ENCODE results near the gene KRTAP1-4.

KRTAP1-4 gene

DNA sequence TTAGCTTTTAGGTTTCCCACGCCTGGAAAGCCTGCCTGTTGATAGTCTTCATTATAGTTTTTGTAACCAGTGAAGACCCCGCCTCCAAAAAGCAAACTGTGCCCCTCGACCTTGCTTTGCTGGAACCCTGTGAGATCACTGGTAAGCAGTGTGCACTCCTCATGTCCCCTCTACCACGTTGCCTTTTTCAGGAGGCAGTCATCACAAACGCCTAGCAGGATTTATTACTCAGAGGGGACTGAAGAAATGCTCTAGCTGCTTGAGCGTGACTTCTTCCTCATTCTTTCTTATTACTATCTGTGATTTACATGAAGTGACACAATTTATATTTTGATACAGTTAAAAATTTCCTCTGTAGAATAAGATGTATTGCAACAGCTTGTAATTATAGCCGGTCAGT, 14.5 kb downstream of the KRTAP1-4 start:
- Histone ChIP-seq H3K9me3 (ENCODE audit: control insufficient read depth, insufficient read depth, low read depth, low read length) (no peaks in the 10 kb centered on the region), H3K36me3 (ENCODE audit: control insufficient read depth in 2 of 2, insufficient read depth in 1 of 2, low read length in 2 of 2) (no peaks in the 10 kb centered on the region), H3K4me1 (ENCODE audit: control insufficient read depth, insufficient read depth, low read length) (no peaks in the 10 kb centered on the region), H3K4me3 (ENCODE audit: low read depth, low read length) (no peak overlapping the region), H3K27ac (ENCODE audit: extremely low read depth, low read depth, low read length) (no peak overlapping the region)
- ChIA-PET POLR2A (no interaction called here), CTCF (no interaction called here)
- TF ChIP-seq, protein P1, sequence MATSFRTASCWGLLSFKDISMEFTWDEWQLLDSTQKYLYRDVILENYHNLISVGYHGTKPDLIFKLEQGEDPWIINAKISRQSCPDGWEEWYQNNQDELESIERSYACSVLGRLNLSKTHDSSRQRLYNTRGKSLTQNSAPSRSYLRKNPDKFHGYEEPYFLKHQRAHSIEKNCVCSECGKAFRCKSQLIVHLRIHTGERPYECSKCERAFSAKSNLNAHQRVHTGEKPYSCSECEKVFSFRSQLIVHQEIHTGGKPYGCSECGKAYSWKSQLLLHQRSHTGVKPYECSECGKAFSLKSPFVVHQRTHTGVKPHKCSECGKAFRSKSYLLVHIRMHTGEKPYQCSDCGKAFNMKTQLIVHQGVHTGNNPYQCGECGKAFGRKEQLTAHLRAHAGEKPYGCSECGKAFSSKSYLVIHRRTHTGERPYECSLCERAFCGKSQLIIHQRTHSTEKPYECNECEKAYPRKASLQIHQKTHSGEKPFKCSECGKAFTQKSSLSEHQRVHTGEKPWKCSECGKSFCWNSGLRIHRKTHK (tag by site-specific recombination; IDR thresholded peaks at IDR 0.05): no peak
- TF ChIP-seq ZXDB (tag by site-specific recombination; IDR thresholded peaks at IDR 0.05): no peak
- no peak for TF ChIP-seq ZNF426 (tag by site-specific recombination; IDR thresholded peaks at IDR 0.05)
- TF ChIP-seq ZNF561 (tag by site-specific recombination; IDR thresholded peaks at IDR 0.05; ENCODE audit: borderline replicate concordance): no peak

- H3K4me1 ChIP-seq (ENCODE audit: control insufficient read depth, insufficient read depth, low read length): no peaks in the 10 kb centered on the region
- H3K36me3 ChIP-seq (ENCODE audit: control insufficient read depth in 2 of 2, insufficient read depth in 1 of 2, low read length in 2 of 2): no peaks in the 10 kb centered on the region
- no peak overlapping the region for H3K27ac ChIP-seq (ENCODE audit: extremely low read depth, low read depth, low read length)
- H3K9me3 ChIP-seq (ENCODE audit: control insufficient read depth, insufficient read depth, low read depth, low read length): no peaks in the 10 kb centered on the region
- POLR2A ChIA-PET: no interaction called here
- CTCF ChIA-PET: interaction anchor here (0.6 to 1.2 kb wide), 2 partner anchors 317 to 394 kb away, joined by 4 read pairs; no protein-coding TSS in a partner anchor
- no peak overlapping the region for H3K4me3 ChIP-seq (ENCODE audit: low read depth, low read length)
- peak; percentile 36; the same call in 1 of the 2 replicates for TF ChIP-seq OSR2 (tag by site-specific recombination; IDR thresholded peaks at IDR 0.05)
- no peak for TF ChIP-seq ZNF660 (tag by site-specific recombination; IDR thresholded peaks at IDR 0.05)
- TF ChIP-seq, protein P2, sequence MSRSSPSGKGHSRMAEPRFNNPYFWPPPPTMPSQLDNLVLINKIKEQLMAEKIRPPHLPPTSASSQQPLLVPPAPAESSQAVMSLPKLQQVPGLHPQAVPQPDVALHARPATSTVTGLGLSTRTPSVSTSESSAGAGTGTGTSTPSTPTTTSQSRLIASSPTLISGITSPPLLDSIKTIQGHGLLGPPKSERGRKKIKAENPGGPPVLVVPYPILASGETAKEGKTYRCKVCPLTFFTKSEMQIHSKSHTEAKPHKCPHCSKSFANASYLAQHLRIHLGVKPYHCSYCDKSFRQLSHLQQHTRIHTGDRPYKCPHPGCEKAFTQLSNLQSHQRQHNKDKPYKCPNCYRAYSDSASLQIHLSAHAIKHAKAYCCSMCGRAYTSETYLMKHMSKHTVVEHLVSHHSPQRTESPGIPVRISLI (tag by site-specific recombination; IDR thresholded peaks at IDR 0.05): no peak
- TF ChIP-seq TCF7L2 (IDR thresholded peaks at IDR 0.05; ENCODE audit: borderline replicate concordance, low read depth, low read length): no peak
- no peak for TF ChIP-seq KLF10 (tag by site-specific recombination; IDR thresholded peaks at IDR 0.05)
- TF ChIP-seq ZNF18 (tag by site-specific recombination; IDR thresholded peaks at IDR 0.05): no peak
- no peak for TF ChIP-seq ZNF776 (tag by site-specific recombination; IDR thresholded peaks at IDR 0.05; ENCODE audit: borderline replicate concordance)
- TF ChIP-seq ATF2 (tag by site-specific recombination; IDR thresholded peaks at IDR 0.05; ENCODE audit: low read depth): 0 out of 2 replicates have a peak, but pooled peaks have one; percentile 11
- TF ChIP-seq, protein P3, sequence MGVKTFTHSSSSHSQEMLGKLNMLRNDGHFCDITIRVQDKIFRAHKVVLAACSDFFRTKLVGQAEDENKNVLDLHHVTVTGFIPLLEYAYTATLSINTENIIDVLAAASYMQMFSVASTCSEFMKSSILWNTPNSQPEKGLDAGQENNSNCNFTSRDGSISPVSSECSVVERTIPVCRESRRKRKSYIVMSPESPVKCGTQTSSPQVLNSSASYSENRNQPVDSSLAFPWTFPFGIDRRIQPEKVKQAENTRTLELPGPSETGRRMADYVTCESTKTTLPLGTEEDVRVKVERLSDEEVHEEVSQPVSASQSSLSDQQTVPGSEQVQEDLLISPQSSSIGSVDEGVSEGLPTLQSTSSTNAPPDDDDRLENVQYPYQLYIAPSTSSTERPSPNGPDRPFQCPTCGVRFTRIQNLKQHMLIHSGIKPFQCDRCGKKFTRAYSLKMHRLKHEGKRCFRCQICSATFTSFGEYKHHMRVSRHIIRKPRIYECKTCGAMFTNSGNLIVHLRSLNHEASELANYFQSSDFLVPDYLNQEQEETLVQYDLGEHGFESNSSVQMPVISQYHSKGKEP (tag by site-specific recombination; IDR thresholded peaks at IDR 0.05): peak; percentile 67; the same call in 1 of the 2 replicates
- no peak for TF ChIP-seq TRIM28 (IDR thresholded peaks at IDR 0.05; ENCODE audit: borderline replicate concordance, low read length)
- TF ChIP-seq ZNF837 (tag by site-specific recombination; IDR thresholded peaks at IDR 0.05): no peak
- TF ChIP-seq, protein P4, sequence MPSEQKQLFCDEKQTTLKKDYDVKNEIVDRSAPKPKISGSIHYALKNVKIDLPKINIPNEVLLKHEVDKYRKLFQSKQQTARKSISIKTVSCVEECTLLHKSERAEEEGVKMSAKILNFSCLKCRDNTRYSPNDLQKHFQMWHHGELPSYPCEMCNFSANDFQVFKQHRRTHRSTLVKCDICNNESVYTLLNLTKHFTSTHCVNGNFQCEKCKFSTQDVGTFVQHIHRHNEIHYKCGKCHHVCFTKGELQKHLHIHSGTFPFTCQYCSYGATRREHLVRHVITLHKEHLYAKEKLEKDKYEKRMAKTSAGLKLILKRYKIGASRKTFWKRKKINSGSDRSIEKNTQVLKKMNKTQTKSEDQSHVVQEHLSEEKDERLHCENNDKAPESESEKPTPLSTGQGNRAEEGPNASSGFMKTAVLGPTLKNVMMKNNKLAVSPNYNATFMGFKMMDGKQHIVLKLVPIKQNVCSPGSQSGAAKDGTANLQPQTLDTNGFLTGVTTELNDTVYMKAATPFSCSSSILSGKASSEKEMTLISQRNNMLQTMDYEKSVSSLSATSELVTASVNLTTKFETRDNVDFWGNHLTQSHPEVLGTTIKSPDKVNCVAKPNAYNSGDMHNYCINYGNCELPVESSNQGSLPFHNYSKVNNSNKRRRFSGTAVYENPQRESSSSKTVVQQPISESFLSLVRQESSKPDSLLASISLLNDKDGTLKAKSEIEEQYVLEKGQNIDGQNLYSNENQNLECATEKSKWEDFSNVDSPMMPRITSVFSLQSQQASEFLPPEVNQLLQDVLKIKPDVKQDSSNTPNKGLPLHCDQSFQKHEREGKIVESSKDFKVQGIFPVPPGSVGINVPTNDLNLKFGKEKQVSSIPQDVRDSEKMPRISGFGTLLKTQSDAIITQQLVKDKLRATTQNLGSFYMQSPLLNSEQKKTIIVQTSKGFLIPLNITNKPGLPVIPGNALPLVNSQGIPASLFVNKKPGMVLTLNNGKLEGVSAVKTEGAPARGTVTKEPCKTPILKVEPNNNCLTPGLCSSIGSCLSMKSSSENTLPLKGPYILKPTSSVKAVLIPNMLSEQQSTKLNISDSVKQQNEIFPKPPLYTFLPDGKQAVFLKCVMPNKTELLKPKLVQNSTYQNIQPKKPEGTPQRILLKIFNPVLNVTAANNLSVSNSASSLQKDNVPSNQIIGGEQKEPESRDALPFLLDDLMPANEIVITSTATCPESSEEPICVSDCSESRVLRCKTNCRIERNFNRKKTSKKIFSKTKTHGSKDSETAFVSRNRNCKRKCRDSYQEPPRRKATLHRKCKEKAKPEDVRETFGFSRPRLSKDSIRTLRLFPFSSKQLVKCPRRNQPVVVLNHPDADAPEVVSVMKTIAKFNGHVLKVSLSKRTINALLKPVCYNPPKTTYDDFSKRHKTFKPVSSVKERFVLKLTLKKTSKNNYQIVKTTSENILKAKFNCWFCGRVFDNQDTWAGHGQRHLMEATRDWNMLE (tag by site-specific recombination; conservative IDR thresholded peaks at IDR 0.05; ENCODE audit: low read depth): peak; percentile 57
- no peak for TF ChIP-seq ZBTB7A (tag by site-specific recombination; IDR thresholded peaks at IDR 0.05; ENCODE audit: low read depth)
- no peak for TF ChIP-seq ZNF19 (tag by site-specific recombination; IDR thresholded peaks at IDR 0.05; ENCODE audit: low read depth)
- TF ChIP-seq ZNF48 (tag by site-specific recombination; IDR thresholded peaks at IDR 0.05): no peak
Measured at GRCh38 chr17:41013606-41014005, 16.4 kb downstream of the KRTAP1-4 start.

Measured in HEK293 (cell line).